SIG-M5 (cell line): ENCODE results near the gene UGT1A9.

Experiments
- DNase-seq: peaks from one replicate; lab custom pipeline; 2025; lab: John Stamatoyannopoulos, UW

UGT1A9 gene

GRCh38 chr2:233798335-233799086, 126.8 kb downstream of the UGT1A9 start:
- no peak for DNase-seq

- DNase-seq = no peak
Measured at GRCh38 chr2:233799087-233799665, 127.5 kb downstream of the UGT1A9 start.

GRCh38 chr2:233799716-233800115, 128.0 kb downstream of the UGT1A9 start:
- DNase-seq = no peak

GRCh38 chr2:233800208-233800607, 128.5 kb downstream of the UGT1A9 start:
- DNase-seq = no peak

GRCh38 chr2:233801357-233802131, 129.8 kb downstream of the UGT1A9 start:
- no peak for DNase-seq

GRCh38 chr2:233802132-233802815, 130.6 kb downstream of the UGT1A9 start:
- DNase-seq = no peak

- no peak for DNase-seq
Measured at GRCh38 chr2:233803292-233803911, 131.7 kb downstream of the UGT1A9 start.

GRCh38 chr2:233803994-233804393, 132.3 kb downstream of the UGT1A9 start:
- DNase-seq = no peak

GRCh38 chr2:233807215-233807865, 135.6 kb downstream of the UGT1A9 start:
- no peak for DNase-seq

- DNase-seq = no peak
Measured at GRCh38 chr2:233807966-233808935, 136.6 kb downstream of the UGT1A9 start.

GRCh38 chr2:233810385-233810784, 138.7 kb downstream of the UGT1A9 start:
- DNase-seq = no peak

GRCh38 chr2:233811087-233811486, 139.4 kb downstream of the UGT1A9 start:
- DNase-seq = no peak

- DNase-seq = no peak
Measured at GRCh38 chr2:233811732-233812131, 140.0 kb downstream of the UGT1A9 start.

GRCh38 chr2:233813236-233814055, 141.7 kb downstream of the UGT1A9 start:
- DNase-seq = no peak

- no peak for DNase-seq
Measured at GRCh38 chr2:233814056-233814835, 142.5 kb downstream of the UGT1A9 start.

- no peak for DNase-seq
Measured at GRCh38 chr2:233815861-233816260, 144.2 kb downstream of the UGT1A9 start.

- no peak for DNase-seq
Measured at GRCh38 chr2:233816334-233816733, 144.6 kb downstream of the UGT1A9 start.

- no peak for DNase-seq
Measured at GRCh38 chr2:233816771-233817170, 145.1 kb downstream of the UGT1A9 start.
